ENCODE results near the gene POU2F1.

Gene POU2F1

GRCh38 chr1:167450843-167451242, 230.2 kb downstream of the POU2F1 start:
- Histone ChIP-seq H3K36me3 (ENCODE audit: control insufficient read depth, insufficient read depth, low read length) (no peaks in the 10 kb centered on the region), H3K4me3 (ENCODE audit: low read length) (no peak overlapping the region), H3K27me3 (ENCODE audit: control insufficient read depth, insufficient read depth, low read length) (no peaks in the 10 kb centered on the region), H3K4me1 (ENCODE audit: control insufficient read depth, insufficient read depth, low read length) (peaks cover 22% of the 10 kb centered on the region), H3K9me3 (ENCODE audit: control insufficient read depth, low read length) (no peaks in the 10 kb centered on the region), H3K9ac (ENCODE audit: low read length) (no peak overlapping the region)

GRCh38 chr1:167452483-167452882, 231.8 kb downstream of the POU2F1 start:
- Histone ChIP-seq H3K4me1 (ENCODE audit: control insufficient read depth, insufficient read depth, low read length) (peaks cover 15% of the 10 kb centered on the region), H3K9ac (ENCODE audit: low read length) (no peak overlapping the region), H3K9me3 (ENCODE audit: control insufficient read depth, low read length) (no peaks in the 10 kb centered on the region), H3K27me3 (ENCODE audit: control insufficient read depth, insufficient read depth, low read length) (no peaks in the 10 kb centered on the region), H3K4me3 (ENCODE audit: low read length) (no peak overlapping the region), H3K36me3 (ENCODE audit: control insufficient read depth, insufficient read depth, low read length) (no peaks in the 10 kb centered on the region)

DNA sequence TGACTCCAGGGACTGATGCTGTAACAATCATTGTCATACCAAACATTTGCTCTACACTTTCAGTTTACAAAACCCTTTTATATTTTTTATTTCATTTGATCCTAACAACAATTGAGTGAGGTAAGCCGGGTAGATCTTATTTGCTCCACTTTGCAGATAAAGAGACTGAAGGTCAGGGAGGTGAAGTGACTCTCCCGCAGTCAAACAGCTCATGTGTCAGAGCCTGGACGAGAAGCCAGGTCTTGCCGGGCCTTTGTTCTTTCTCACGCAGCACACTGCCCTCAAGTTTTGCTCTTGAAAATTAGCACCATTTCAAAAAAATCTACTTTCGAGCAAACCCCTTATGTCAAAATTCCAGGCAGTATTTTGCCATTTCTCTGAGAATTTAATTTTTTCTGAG, 232.4 kb downstream of the POU2F1 start:
- Histone ChIP-seq H3K27me3 (ENCODE audit: control insufficient read depth, insufficient read depth, low read length) (no peaks in the 10 kb centered on the region), H3K36me3 (ENCODE audit: control insufficient read depth, insufficient read depth, low read length) (no peaks in the 10 kb centered on the region), H3K4me1 (ENCODE audit: control insufficient read depth, insufficient read depth, low read length) (peaks cover 13% of the 10 kb centered on the region), H3K4me3 (ENCODE audit: low read length) (no peak overlapping the region), H3K9ac (ENCODE audit: low read length) (no peak overlapping the region), H3K9me3 (ENCODE audit: control insufficient read depth, low read length) (no peaks in the 10 kb centered on the region)

GRCh38 chr1:167454304-167454893, 233.7 kb downstream of the POU2F1 start:
- peak overlapping the region; percentile 98 for H3K4me3 ChIP-seq (ENCODE audit: low read length)
- H3K9ac ChIP-seq (ENCODE audit: low read length) = peak overlapping the region; percentile 99
- H3K27me3 ChIP-seq (ENCODE audit: control insufficient read depth, insufficient read depth, low read length) = no peaks in the 10 kb centered on the region
- no peaks in the 10 kb centered on the region for H3K9me3 ChIP-seq (ENCODE audit: control insufficient read depth, low read length)
- no peaks in the 10 kb centered on the region for H3K36me3 ChIP-seq (ENCODE audit: control insufficient read depth, insufficient read depth, low read length)
- H3K4me1 ChIP-seq (ENCODE audit: control insufficient read depth, insufficient read depth, low read length) = peaks cover 10% of the 10 kb centered on the region

GRCh38 chr1:167454894-167455785, 234.5 kb downstream of the POU2F1 start:
- Histone ChIP-seq H3K27me3 (ENCODE audit: control insufficient read depth, insufficient read depth, low read length) (no peaks in the 10 kb centered on the region), H3K4me3 (ENCODE audit: low read length) (peak overlapping the region; percentile 98), H3K4me1 (ENCODE audit: control insufficient read depth, insufficient read depth, low read length) (peaks cover 10% of the 10 kb centered on the region), H3K9ac (ENCODE audit: low read length) (peak overlapping the region; percentile 99), H3K9me3 (ENCODE audit: control insufficient read depth, low read length) (no peaks in the 10 kb centered on the region), H3K36me3 (ENCODE audit: control insufficient read depth, insufficient read depth, low read length) (no peaks in the 10 kb centered on the region)

DNA sequence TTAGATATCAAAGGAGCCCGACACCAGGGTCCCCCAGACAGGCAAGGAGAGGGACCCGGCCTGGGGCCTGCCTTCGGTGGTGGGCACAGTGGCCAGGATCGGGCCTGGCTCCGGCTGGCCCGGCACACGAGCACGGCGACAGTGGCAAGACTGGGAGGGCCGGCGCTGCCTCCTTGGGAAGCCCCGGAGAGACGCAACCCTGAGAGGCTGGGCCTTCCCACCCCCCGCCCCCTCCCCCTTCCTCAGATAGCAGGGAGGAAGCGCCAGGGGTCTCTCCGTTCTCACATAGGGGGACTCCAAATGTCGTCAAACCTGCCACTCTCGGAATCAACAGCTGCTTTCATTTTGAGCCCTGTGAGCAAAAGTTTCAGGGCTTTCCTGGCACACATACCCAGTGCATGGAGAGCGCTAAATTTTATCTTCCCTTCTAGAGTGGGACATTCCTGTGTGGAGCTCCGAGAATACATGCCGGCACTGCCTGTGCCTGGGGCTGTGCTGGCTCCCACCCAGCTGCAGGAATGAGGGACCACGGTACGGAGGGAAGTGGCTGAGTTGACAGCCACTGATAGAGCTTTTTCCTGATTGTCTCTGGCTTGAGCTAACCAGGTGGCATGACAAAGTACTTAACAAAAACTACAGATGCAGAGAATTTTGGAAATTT, 235.2 kb downstream of the POU2F1 start:
- Histone ChIP-seq H3K9ac (ENCODE audit: low read length) (peak overlapping the region; percentile 99), H3K4me1 (ENCODE audit: control insufficient read depth, insufficient read depth, low read length) (peaks cover 10% of the 10 kb centered on the region), H3K4me3 (ENCODE audit: low read length) (peak overlapping the region; percentile 98), H3K9me3 (ENCODE audit: control insufficient read depth, low read length) (no peaks in the 10 kb centered on the region), H3K27me3 (ENCODE audit: control insufficient read depth, insufficient read depth, low read length) (no peaks in the 10 kb centered on the region), H3K36me3 (ENCODE audit: control insufficient read depth, insufficient read depth, low read length) (no peaks in the 10 kb centered on the region)

DNA sequence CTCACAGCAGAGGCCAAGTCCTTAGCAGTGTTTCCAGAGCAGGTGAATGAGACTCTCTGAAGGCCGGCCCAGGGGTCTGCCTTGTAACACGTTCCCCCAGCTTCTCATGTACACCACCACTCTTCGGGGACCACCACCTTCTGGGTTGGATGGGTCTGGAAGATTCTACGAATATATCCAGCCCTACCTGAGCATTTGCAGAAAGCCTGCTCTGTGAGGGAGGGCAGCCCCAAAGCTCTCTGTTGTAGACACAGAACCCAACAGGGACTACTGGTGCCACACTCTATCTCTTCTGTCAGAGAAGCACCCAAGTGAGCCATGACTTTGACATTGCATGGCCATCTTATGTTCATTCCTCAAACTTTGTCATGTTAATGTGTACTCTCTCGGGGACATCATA, 235.8 kb downstream of the POU2F1 start:
- Histone ChIP-seq H3K4me1 (ENCODE audit: control insufficient read depth, insufficient read depth, low read length) (peaks cover 10% of the 10 kb centered on the region), H3K9ac (ENCODE audit: low read length) (peak overlapping the region; percentile 99), H3K4me3 (ENCODE audit: low read length) (peak overlapping the region; percentile 27)

DNA sequence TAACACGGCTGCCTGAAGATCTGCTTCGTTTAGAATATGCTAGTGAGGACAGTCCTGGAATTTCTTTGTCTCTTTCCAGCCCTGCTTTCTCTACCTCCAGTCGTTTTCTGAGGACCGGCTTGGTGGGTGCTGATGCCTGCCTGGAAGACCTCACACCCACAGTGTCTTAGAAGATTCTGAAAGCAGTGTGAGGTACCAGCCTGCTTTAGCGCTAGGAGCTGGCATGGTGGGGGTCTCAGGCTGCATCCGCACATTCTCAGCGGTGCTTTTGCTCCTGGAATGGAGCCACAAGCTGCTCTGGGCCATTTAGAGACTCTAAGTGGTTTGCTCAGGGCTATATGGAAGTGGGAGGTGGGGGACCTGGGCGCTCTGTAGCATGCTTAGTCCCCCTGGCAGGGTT, 236.2 kb downstream of the POU2F1 start:
- H3K4me3 ChIP-seq (ENCODE audit: low read length) = no peak overlapping the region
- no peak overlapping the region for H3K9ac ChIP-seq (ENCODE audit: low read length)

More for the DNA sequence above, 235.8 kb downstream of the POU2F1 start:
- Histone ChIP-seq H3K9me3 (ENCODE audit: control insufficient read depth, low read length) (no peaks in the 10 kb centered on the region), H3K27me3 (ENCODE audit: control insufficient read depth, insufficient read depth, low read length) (no peaks in the 10 kb centered on the region), H3K36me3 (ENCODE audit: control insufficient read depth, insufficient read depth, low read length) (no peaks in the 10 kb centered on the region)

DNA sequence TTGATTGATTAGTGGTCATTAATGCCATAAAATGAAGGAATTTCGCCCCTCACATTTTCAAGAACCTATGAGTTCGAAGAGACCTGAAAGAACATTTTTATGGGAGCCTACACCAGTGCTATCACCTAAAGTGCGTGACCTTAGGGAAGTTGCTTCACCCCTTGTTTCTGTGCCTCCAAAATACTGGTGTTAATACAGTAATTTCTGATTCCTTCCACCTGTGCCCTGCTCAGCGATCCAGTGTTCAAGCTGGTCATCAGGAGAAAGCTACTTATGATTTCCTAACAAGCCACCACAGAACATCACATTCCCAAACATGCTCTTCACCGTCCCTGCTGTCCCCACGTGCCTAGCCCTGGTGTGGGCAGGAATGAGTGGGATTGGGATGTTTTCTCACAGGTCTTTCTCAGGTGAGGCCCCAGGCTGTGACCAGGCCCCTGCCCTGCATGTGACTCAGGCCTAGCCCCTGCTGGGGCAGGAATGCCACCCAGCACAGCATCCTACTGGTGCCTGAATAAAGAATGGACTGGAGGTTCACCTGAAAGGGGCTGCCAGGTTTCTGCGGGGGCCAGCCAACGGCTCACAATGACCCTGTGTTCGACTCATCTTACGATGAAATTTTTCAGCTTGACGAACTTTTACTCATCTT, 237.4 kb downstream of the POU2F1 start:
- Histone ChIP-seq H3K9ac (ENCODE audit: low read length) (no peak overlapping the region), H3K4me3 (ENCODE audit: low read length) (no peak overlapping the region), H3K27me3 (ENCODE audit: control insufficient read depth, insufficient read depth, low read length) (no peaks in the 10 kb centered on the region), H3K9me3 (ENCODE audit: control insufficient read depth, low read length) (no peaks in the 10 kb centered on the region), H3K36me3 (ENCODE audit: control insufficient read depth, insufficient read depth, low read length) (no peaks in the 10 kb centered on the region), H3K4me1 (ENCODE audit: control insufficient read depth, insufficient read depth, low read length) (peaks cover 9% of the 10 kb centered on the region)

More for the DNA sequence above, 236.2 kb downstream of the POU2F1 start:
- no peaks in the 10 kb centered on the region for H3K36me3 ChIP-seq (ENCODE audit: control insufficient read depth, insufficient read depth, low read length)
- peaks cover 10% of the 10 kb centered on the region for H3K4me1 ChIP-seq (ENCODE audit: control insufficient read depth, insufficient read depth, low read length)
- no peaks in the 10 kb centered on the region for H3K9me3 ChIP-seq (ENCODE audit: control insufficient read depth, low read length)
- no peaks in the 10 kb centered on the region for H3K27me3 ChIP-seq (ENCODE audit: control insufficient read depth, insufficient read depth, low read length)

DNA sequence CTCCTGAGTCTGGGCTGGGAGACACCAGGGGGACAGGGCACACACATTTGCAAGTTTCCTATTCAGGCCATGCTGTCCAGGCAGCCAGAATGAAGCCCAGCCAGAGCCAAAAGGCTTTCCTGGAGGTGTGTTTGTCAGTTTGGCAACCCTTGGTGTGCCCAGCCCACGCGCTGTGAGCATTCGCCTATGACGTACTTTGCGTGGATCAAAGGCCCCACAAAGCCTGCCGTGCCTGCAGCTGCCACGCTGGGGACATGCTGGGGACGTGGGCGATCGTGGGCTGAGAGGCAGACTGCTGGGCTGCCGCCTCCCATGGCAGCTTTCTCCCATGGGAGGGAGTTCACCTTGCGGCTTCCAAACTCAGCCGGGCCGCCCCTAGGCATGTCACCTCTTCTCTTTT, 240.2 kb downstream of the POU2F1 start:
- Histone ChIP-seq H3K27me3 (ENCODE audit: control insufficient read depth, insufficient read depth, low read length) (no peaks in the 10 kb centered on the region), H3K4me3 (ENCODE audit: low read length) (no peak overlapping the region), H3K9me3 (ENCODE audit: control insufficient read depth, low read length) (no peaks in the 10 kb centered on the region), H3K9ac (ENCODE audit: low read length) (no peak overlapping the region), H3K36me3 (ENCODE audit: control insufficient read depth, insufficient read depth, low read length) (no peaks in the 10 kb centered on the region), H3K4me1 (ENCODE audit: control insufficient read depth, insufficient read depth, low read length) (peaks cover 2% of the 10 kb centered on the region)

DNA sequence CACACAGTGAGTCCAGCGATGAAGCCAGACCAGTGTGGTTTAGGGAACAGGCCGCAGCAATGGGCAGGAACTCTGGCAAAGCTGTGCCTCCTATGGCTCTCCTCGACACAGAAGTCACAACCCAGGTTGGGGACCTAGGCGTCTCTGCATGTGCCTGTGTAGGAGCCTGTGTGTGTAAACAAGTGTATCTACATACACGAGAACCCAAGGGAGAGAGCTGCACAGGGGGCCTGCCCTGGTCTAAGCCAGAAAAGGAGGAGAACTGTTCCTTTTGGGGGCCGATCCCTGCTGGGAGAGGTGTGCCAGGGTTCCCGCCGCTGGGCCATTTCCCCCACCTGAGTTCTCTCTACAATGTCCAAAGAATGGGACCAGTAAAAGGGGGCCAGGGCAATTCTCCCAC, 241.7 kb downstream of the POU2F1 start:
- H3K4me3 ChIP-seq (ENCODE audit: low read length) = no peak overlapping the region

GRCh38 chr1:167463080-167463479, 242.4 kb downstream of the POU2F1 start:
- H3K9me3 ChIP-seq (ENCODE audit: control insufficient read depth, low read length) = no peaks in the 10 kb centered on the region
- H3K4me1 ChIP-seq (ENCODE audit: control insufficient read depth, insufficient read depth, low read length) = peaks cover 3% of the 10 kb centered on the region
- no peak overlapping the region for H3K4me3 ChIP-seq (ENCODE audit: low read length)
- no peak overlapping the region for H3K9ac ChIP-seq (ENCODE audit: low read length)
- H3K36me3 ChIP-seq (ENCODE audit: control insufficient read depth, insufficient read depth, low read length) = no peaks in the 10 kb centered on the region
- H3K27me3 ChIP-seq (ENCODE audit: control insufficient read depth, insufficient read depth, low read length) = no peaks in the 10 kb centered on the region

More for the DNA sequence above, 241.7 kb downstream of the POU2F1 start:
- peaks cover 3% of the 10 kb centered on the region for H3K4me1 ChIP-seq (ENCODE audit: control insufficient read depth, insufficient read depth, low read length)
- no peak overlapping the region for H3K9ac ChIP-seq (ENCODE audit: low read length)
- H3K27me3 ChIP-seq (ENCODE audit: control insufficient read depth, insufficient read depth, low read length) = no peaks in the 10 kb centered on the region
- no peaks in the 10 kb centered on the region for H3K9me3 ChIP-seq (ENCODE audit: control insufficient read depth, low read length)
- no peaks in the 10 kb centered on the region for H3K36me3 ChIP-seq (ENCODE audit: control insufficient read depth, insufficient read depth, low read length)

Data from mucosa of stomach (tissue), 1 donor.